Stimulated activated CD8-positive, alpha-beta memory T cell treated with anti-CD3 and anti-CD28 coated beads, Interleukin-4, amount 100 ng/mL, for 1 hour (primary cell): ENCODE results near the gene TRAPPC2L.
"Not testable (repeated sequence)": the region's sequence is repeated elsewhere in the genome, so short reads cannot be mapped to it uniquely, and the experiment has no call there.

Source experiments
- DNase-seq, 2 donors: peaks; one replicate each; pipeline ENCODE4 v3.0.0-alpha.2; 2020; ENCODE audit warnings: low read depth in 2 of 2, low spot score in 1 of 2

TRAPPC2L gene

GRCh38 chr16:88817785-88818574 is 38.9 kb upstream of the TRAPPC2L start:
- no peak for DNase-seq

DNA sequence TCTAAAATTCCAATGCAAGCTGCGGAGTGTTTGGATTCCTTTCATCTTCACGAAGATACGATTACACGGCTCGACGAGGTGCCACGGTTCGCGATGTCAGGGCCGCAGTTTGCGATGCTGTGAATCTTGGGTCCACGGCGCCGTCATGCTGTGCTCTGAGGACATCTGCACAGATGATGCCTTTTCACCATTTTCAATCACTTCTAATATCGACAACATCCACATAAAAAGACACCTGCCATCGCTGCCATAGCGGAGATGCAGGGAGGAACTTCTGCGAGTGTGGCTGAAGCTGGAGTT is 38.4 kb upstream of the TRAPPC2L start:
- DNase-seq: no peak

DNA sequence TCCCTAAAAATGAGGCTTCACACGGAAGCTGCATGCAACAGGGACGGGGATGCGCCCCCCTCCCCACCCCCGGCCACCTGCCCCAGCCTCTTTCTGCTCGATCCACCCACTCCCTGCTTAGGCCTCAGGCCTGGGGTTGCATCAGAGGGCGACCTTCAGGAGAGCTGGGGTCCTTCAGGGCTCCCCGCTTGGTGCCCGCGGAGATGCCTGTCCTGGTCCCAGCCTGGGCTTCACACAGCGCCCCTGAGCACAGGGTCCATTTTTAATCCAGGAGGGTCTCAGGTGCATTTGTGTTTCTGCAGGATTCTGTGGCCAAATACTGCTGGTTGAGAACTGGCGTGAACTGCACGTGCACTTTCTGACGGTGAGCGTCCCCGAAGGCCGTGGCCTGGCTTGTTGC is 37.8 kb upstream of the TRAPPC2L start:
- no peak for DNase-seq

DNA sequence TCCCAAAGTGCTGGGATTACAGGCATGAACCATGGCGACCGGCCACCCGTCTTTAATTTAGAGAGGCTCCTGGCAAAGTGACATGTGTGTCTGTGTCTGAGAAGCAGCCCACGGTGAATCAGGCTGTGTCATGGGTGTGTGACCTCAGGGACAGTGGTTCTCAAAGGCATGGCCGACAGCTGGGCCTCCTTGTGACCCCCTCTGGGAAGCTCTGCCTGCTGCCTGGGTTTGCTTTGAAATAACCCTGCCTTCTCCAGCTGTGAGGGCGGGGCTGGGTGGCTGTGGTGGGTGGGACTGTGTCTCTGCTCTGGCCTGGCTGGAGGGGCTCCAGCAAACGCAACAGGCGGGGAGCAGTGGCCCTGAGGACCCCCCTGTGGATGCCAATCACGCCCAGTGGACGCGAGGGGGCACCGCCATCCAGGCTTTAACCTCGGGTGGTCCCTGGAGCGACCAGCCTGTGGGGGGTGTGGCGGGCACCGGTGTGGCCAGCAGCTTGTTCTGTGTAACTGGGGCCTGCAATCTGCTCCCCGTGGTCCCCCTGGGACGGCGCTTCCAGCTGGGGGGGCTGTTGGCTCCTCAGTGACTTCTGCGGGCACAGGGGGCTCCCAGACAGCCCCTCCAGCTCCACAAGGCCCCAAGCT is 36.4 kb upstream of the TRAPPC2L start:
- no peak for DNase-seq

- DNase-seq: no peak
These were observed 35.6 kb upstream of the TRAPPC2L start for GRCh38 chr16:88821168-88821850.

DNA sequence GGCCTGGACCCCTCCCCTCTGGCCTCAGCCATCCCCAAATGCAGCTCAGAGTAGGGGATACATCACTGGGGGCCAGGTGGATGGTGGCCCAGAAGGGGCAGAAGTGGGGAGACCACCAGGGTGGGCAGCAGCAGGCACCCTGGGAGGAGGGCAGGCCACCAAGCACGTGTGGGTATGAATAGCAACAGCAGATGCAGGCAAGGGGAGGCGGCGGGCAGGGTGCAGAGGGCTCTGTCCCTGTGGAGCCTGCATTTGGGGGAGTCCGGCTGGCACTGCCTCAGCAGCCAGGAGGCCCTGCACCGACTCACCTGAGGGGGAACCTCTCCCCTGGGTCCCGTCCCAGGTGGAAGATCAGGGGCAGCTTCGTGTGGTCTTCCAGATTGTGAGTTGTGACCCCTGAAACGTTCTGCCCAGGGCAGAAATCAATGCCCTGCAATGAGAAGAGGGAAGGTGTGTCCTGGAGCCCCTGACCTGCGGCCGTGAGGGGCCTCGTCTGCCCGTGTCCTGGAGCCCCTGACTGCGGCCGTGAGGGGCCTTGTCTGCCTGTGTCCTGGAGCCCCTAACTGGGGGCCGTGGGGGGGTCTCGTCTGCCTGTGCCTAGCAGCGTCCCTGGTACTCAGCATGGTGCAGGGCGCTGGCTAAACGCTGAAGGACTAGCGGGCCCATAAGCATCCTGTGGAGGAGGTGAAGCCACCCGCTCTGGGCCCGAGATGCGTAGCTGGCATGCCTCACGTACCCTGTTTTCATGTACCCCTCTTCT is 34.5 kb upstream of the TRAPPC2L start:
- DNase-seq: no peak

- not testable (repeated sequence) for DNase-seq
These were observed 33.3 kb upstream of the TRAPPC2L start for GRCh38 chr16:88823646-88824045.

- DNase-seq: no peak
These were observed 32.5 kb upstream of the TRAPPC2L start for GRCh38 chr16:88824256-88825077.

DNA sequence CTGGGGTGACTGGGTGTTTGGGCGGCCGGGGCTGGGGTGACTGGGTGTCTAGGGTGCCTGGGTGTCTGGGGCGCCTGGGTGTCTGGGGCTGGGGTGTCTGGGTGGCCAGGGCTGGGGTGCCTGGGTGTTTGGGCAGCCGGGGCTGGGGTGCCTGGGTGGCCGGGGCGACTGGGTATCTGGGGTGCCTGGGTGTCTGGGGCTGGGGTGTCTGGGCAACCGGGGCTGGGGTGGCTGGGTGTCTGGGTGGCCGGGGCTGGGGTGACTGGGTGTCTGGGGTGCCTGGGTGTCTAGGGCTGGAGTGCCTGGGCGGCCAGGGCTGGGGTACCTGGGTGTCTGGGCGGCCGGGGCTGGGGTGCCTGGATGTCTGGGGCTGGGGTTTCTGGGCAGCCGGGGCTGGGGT is 31.8 kb upstream of the TRAPPC2L start:
- no peak for DNase-seq

DNA sequence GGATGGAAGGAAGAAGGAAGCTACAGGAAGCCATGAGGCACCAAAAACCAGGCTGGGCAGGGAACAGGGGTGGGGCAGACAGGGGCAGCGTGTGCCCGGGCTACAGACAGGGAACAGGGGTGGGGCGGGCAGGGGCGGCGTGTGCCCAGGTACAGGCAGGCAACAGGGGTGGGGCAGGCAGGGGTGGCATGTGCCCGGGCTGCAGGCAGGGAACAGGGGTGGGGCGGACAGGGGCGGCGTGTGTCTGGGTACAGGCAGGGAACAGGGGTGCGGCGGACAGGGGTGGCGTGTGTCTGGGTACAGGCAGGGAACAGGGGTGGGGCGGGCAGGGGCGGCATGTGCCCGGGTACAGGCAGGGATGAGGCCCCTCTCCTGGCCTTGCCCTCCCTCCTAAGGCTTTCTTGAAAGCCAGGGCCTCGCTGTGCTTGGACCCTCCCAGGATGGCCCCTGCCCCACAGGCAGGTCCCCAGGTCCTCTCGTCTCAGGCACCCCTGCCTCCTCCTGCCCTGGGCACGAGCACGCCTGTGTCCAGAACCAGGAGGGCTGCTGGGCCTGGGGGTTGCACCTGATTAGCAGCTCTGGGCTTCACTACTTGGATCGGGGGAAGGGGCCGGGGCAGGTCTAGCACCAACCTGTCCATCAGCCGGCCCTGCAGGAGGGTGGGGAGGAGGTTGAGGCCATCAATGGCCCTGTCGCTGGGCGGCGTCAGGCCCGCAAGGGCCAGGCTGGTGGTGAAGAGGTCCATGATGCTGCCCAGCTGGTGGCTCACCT is 30.7 kb upstream of the TRAPPC2L start:
- DNase-seq: no peak

GRCh38 chr16:88827727-88828126 is 29.2 kb upstream of the TRAPPC2L start:
- no peak for DNase-seq

DNA sequence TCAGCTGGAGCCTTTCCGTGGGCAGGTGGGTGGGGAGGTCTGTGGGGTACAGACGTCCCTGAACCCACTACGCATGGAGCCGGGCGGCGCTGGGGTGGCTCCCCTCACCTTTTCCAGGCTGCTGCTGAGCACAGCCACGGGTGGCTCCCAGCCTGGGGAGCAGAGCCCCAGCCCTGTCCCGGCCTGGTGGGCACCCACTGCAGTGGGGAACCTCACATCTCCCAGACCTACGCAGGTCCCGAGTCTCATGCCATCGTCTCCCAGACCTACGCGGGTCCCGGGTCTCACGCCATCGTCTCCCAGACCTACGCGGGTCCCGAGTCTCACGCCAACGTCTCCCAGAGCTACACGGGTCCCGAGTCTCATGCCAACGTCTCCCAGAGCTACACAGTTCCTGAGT is 28.2 kb upstream of the TRAPPC2L start:
- no peak for DNase-seq

DNA sequence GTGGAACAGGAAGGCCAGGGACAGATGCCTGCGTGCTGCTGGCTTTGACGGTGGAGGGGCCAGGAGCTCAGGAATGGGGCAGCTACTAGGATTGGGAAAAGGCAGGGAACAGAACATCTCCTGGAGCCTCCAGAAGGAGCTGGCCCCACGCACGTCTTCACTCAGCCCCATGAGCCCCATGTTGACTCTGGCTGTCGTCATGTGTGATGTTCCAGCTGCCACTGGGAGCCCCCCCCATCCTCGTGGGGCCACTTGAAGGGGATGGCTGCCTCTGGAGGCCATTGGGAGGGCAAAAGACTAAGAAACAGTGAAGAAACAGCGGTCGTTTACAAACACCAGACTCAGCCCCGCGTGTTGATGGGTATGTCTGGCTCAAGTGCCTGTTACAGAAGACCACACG is 26.7 kb upstream of the TRAPPC2L start:
- DNase-seq: no peak

DNA sequence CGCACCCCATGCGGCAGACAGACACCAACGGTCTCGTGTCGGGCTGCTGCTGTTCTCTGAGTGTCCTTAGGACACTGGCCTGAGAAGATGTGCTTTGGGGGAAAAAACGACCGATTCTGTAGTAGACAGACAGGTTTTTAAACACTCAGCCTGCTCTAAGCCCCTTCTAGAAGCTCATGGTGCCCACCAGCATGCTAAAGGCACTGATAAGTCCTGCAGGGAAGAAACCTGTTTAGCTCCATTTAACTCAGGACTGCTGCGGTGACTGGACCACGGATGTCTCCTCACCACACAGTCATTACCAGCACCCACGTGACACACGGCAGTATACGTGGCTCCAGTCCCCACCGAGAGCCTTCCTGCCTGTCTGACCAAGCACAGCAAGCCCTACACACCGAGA is 26.1 kb upstream of the TRAPPC2L start:
- no peak for DNase-seq

DNA sequence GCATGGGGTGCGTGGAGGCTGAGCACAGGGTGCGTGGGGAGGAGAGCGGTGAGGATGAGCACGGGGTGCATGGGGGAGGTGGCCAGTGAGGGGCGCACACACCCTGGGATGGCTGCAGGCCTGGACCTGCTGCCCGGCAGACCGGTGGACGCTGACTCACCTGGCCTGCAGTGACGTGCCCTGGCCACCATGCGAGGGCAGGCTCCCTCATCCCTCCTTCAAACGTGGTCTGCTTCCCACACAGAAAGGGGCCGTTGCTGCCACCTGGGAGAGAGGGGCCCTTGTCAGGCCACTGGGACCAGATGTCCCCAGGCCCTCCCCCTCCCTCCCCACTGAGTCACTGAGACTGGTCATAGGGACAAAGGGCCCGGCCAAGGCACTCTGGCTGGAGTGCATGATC is 25.1 kb upstream of the TRAPPC2L start:
- DNase-seq: no peak

GRCh38 chr16:88833086-88833485 is 23.8 kb upstream of the TRAPPC2L start:
- DNase-seq: no peak

DNA sequence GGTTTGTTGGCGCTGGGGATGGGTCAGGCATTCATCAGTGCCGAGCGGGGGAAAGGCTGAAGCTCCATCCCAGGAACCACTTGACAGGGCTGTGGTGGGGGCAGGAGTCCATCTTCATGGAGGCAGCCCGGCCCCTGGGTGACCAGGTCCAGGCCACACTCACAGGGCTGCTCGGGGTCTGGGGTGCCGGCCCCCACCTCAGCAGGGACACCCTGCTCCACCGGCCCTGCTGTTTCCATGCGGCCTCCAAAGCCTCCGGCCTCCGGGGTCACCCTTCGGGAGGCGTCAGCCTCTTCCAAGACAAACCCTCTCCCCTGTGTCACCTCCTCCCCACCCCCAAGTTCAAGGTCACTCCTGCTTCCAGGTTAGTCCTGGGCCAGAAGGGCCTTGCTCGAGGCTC is 22.3 kb upstream of the TRAPPC2L start:
- DNase-seq: no peak

DNA sequence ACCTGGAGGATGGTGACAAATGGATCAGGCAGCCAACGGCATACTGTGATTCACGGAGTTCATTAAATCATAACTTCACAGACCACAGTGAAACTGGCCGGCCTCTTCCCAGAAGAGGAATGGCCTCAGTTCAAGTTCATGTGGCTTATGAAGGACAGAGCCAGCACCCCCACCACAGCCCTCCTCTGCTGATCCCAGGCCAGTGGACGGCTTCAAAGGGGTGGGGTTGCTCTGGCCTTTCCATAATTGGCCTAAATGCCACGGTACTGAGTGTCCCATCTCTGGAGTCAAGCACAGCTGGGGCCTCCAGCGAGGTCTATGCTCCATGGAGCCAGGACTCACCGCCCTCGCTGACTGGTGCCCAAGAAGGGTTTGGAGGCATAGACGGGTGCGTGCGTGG is 21.5 kb upstream of the TRAPPC2L start:
- DNase-seq: no peak

GRCh38 chr16:88835818-88836217 is 21.1 kb upstream of the TRAPPC2L start:
- DNase-seq: no peak

DNA sequence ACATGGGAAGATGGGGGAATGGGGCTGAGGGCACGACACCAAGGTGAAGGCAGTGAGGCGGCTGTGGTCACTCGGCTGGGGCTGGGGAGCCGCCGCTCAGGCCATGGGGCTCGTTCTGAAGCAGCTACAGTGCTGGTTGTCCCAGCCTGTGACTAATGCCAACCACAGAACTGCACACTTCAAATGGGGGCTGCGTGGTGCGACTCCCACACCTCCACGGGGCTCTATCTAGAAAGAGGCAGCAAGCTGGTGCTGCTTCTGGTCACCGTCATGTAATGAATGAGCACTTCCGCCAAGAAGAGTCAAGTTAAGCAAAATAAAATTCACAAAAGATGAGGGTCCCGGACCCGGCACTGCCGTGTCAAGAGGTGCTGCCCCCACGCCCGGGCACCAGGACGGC is 20.1 kb upstream of the TRAPPC2L start:
- no peak for DNase-seq
